Cardiac septum (tissue), 1 donor: ENCODE data around the gene BBS10. TPM values are rescaled to one million over a fixed set of nuclear protein-coding genes. Genes with fewer than 3 reads are reported as not detected.
"Not testable (repeated sequence)": the region's sequence is repeated elsewhere in the genome, so short reads cannot be mapped to it uniquely, and the experiment has no call there.

Experiments
- DNase-seq: peaks from one replicate; pipeline ENCODE4 v3.0.0-alpha.2; 2020; ENCODE audit warnings: low spot score
- intact Hi-C: fragments of 100-400 bp; cut with DNase I; formaldehyde crosslinking; loops from one replicate; pipeline ENCODE4 v1.14.0; 2022
- total RNA-seq: library from RNA; stranded (reverse); fragmentation: NEBNext Ultra II Directional; extraction: Animal tissue kit (Norgen Biotek cat#: 25700); gene quantifications from one replicate; pipeline ENCODE4 v1.2.1, GENCODE V29; 2021
- donor health status: DM: no; HTN: no; CAD: no.

Gene BBS10
- total RNA-seq, 1 donor from 2014 or later: 9.6 TPM

DNA sequence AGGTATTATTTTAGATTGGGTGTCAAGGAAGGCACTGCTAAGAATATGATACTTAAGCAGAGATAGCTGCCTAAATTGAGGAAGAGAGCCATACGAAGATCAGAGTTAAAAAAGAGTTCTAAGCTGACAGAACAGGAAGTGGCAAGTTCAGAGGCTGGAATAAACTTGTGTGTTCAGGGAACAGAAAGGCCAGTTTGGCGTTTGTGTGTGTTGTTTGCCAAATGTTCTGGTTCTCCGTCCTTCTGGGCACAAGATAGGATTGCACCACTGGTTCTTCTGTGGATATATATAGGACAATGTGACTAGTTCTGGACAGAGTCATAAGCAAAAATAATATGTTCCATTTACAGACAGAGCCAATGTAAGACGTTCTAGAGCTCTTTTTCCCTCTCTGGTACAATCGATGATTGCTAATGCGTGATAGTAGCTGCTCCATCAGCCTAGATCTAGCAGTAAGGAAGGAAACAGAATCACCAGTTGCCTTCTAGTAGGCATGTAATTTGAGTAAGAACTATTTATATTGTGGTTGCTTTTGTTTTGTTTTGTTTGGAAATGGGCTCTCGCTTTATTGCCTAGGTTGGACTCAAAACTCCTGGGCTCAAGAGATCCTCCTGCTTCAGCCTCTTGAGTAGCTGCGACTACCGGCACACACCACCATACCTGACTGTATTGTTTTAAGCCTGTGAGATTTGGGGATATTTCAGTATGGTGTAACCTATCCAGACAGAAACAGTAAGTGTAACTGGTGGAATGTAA is 7.4 kb downstream of the BBS10 start:
- no peak for DNase-seq
- intact Hi-C loops: loop anchor here (5.0 to 10.0 kb wide), 2 partner anchors 74 to 826 kb away; partner anchors contain the start of gene KRR1

DNA sequence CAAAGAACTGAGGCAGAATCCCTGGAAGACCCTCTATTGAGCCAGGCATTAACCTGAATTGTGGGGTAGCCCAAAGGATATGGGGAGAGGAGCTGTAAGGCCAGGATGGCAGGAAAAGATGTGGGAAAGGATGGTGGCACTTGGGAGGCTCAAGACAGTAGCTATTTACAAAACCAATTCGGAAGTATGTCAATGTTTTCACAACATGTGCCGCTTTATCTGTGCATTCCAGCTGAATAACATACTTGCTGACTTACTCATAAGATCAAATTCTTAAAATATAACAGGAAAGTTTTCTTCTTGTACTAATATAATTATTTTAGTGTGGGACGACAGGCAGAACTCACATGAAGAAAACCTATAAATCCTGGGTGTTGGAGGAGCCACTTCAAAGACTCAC is 10.6 kb downstream of the BBS10 start:
- intact Hi-C loops: no loop called here
- no peak for DNase-seq

DNA sequence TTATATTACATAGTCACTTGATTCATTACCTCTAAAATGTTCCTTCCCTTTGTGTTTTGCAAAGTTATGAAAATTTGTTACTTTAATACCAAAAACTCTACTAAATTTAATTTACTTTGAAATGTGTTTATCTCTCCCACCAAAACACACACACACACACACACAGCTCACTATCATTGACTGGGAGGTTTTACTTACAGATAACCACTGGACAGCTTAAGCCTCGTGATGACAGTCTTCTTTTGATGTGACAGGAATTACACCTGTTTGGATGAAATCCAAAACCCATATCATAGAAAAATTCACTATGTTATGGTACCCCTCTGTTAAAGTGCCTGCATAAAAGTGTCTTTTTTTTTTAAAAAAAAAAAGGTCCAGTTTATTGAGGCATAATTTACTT is 15.6 kb downstream of the BBS10 start:
- DNase-seq: no peak
- intact Hi-C loops: no loop called here

DNA sequence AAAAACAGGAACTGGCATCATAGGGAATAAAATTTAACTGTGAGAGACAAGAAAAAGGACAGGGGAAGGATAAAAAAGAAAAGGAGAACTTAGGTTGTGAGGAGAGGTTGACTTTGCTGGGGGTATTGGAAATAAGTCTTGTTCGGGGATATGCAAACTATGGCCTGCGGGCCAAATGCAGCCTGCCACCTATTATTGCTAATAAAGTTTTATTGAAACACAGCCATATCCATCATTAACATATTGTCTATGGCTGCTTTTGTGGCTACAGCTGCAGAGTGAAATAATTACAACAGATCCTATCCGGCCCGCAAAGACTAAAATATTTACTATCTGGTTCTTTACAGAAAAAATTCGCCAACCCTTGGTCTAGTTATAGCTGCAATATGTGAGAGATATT is 18.6 kb downstream of the BBS10 start:
- intact Hi-C loops: no loop called here
- DNase-seq: no peak

DNA sequence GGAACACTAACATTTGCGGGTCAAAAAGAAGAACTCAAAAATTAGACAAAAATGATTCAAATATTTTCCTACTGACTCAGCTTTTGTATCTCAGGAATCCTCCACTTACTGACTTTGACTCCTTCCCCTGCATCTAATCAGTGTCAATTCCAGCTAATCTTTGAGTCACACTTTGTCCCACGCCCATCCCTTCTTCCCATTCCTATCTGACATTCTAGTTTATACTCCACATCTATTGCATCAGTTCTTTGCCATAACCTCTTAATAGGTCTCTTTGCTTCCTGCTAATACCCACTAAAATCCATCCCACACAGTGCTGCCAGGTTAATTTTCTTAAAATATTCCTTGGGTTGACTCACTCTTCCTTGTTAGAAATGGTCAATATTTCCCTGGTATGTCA is 19.1 kb downstream of the BBS10 start:
- intact Hi-C loops: no loop called here
- no peak for DNase-seq

DNA sequence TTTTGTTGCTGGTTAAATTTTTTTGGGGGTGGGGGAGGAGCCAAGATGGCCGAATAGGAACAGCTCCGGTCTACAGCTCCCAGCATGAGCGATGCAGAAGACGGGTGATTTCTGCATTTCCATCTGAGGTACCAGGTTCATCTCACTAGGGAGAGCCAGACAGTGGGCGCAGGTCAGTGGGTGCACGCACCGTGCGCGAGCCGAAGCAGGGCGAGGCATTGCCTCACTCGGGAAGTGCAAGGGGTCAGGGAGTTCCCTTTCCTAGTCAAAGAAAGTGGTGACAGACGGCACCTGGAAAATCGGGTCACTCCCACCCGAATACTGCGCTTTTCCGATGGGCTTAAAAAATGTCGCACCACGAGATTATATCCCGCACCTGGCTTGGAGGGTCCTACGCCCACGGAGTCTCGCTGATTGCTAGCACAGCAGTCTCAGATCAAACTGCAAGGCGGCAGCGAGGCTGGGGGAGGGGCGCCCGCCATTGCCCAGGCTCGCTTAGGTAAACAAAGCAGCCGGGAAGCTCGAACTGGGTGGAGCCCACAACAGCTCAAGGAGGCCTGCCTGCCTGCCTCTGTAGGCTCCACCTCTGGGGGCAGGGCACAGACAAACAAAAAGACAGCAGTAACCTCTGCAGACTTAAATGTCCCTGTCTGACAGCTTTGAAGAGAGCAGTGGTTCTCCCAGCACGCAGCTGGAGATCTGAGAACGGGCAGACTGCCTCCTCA is 28.5 kb downstream of the BBS10 start:
- intact Hi-C loops, DNase-seq: not testable (repeated sequence)

DNA sequence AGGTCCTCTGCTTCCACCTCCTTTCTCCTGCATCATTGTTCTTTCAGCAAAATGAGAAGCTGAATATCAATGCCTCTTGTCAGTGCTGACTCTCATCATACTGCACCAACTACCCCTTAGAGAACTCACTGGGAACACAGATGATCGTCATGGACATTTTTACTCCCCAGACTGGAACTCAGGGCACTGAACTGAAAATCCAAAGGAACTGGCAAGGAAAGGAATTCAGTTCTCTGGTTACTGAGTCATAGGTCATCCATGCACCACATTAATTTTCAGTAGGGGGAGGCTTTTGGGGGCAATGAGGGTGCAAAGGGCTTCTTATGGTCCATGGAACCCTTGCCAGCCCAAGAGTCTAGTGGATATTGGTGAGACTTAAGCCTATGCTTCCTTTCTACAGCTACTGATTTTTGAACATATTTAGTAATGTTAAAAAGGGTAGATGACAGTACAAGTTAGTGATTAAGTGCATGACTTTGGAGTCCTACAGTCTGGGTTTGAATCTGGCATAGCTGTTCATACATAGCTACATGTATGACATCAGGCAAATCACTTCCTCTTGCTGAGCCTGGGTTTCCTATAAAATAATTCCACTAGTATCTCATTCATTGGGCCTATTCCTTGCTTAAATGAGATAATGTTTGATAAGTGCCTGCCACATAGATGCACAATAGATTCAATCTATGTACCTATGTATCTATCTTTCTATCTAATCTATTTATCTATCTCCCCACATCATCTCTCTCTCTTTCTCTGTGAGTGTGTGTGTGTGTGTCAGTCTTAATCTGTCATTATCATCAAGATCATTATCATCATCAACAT is 29.2 kb downstream of the BBS10 start:
- no peak for DNase-seq
- intact Hi-C loops: no loop called here

DNA sequence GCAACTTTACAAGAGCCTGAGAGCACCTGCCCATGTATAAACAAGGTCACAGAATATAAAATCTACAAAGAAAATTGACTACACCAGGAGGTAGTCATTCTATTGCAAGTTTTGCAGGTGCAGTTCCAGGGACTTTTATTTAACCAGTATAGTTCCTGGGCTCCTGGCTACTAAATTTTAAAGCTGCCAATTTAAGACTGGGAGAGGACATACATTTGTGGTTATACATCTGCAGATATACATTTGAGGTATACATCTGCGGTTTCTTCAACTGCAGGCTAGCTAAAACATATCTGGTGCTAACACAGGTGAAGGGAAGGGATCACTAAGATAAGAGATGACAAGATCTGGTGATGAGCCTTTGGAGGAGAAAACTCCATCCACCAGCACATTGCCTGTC is 30.2 kb downstream of the BBS10 start:
- no peak for DNase-seq
- intact Hi-C loops: no loop called here

DNA sequence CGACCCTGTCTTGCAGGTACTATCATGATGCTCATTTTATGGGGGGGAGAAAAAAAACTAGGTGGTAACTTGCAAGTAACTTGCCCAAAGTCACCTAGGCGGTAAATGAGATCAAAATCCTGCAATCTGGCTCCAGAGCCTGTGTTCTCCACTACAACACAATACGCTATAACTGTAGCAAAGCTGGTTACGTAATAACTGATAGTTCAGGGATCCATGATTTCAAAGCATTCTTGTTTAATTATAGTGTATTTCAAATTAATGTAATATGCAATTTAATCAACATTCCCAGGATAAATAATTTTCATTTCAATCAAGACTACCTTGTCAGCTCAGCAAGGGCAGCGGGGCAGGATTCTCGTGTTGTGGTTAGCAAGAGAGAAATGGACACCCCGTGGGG is 31.7 kb downstream of the BBS10 start:
- no peak for DNase-seq
- intact Hi-C loops: no loop called here

DNA sequence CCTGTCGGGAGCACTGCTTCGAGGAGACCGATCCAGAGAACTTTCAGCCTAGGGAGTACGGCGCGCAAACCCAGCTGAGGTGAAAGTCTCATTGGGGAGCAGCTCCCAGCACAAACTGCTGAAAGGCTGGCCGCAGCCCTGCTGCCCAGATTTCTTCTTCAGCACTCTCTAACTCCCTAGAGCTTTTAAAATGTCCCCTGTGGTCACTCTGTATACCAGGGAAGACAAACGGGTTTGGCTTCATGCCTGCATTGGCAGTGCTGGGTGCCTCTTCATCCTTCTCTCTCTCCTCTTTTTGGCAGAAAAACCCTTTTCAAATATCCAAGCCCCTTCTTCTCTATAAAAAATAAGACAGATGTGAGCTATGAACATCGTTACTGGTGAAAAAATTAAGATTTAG is 34.9 kb downstream of the BBS10 start:
- intact Hi-C loops: no loop called here
- DNase-seq: no peak

DNA sequence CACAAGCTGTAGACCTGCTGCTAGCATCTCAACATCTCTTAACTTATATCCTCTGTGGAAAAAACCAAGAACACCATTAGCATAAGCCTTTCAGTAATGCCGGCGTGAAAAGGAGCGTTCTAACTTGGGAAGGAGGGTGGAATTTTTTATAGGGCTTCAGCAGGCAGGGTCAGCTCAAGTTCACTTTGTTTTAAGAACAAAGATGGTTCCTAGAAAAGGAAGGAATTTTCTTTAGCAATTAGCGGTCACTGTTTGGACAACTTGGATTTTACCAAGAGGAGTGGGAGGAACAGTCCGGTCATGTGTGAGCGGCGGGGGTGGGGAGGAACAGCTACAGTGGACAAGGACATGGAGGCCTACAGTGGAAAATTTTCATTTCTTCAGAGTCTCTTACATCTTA is 35.9 kb downstream of the BBS10 start:
- no peak for DNase-seq
- intact Hi-C loops: no loop called here

DNA sequence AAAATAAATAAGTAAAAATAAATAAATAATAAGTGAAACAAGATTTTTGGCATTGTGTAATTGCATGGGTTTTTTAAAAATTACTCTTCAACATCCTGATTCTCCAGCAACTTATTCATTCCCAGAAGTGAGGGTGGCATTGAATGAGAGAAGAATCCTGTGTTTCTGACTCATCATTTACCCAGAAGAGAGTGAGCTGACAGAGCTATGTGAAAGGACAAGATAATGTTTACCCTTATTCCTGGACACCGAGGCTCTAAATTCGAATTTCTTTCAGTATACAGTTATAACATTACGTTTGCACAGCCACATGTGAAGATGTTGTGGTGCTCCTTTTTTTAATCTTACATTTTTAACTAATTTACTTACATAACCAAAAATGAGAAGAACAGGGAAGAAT is 36.4 kb downstream of the BBS10 start:
- intact Hi-C loops: no loop called here
- no peak for DNase-seq

DNA sequence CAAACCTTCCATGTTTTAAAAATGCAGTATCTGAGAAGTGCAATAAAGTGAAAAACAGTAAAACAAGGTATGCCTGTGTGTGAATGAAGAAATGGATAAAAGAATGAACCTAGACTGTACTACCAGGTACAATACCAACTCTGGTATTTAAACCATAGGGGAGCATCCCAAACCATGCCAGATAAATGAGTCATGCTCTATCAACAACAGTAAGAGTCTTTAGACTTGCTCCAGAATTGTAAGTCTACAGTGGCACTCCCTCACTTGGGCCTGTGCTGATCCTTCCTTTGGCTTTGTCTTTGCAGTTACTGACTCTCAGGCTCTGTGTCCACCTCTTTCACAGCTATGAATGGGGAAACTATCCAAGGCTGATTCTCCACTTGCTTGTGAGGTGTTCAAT is 38.1 kb downstream of the BBS10 start:
- intact Hi-C loops: no loop called here

DNA sequence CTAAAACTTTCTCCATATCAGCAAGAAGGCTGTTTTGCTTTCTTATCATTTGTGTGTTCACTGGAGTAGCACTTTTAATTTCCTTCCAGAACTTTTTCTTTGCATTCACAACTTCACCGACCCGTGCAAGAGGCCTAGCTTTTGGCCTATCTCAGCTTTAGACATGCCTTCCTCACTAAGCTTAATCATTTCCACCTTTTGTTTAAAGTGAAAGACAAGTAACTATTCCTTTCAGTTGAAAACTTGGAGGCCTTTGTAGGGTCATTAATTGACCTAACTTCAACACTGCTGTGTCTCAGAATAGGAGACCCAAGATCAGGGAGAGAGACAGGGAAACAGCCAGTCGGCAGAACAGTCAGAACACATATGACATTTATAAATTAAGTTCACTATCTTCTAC is 39.3 kb downstream of the BBS10 start:
- intact Hi-C loops: no loop called here

More for the DNA sequence above, 38.1 kb downstream of the BBS10 start:
- DNase-seq: no peak

DNA sequence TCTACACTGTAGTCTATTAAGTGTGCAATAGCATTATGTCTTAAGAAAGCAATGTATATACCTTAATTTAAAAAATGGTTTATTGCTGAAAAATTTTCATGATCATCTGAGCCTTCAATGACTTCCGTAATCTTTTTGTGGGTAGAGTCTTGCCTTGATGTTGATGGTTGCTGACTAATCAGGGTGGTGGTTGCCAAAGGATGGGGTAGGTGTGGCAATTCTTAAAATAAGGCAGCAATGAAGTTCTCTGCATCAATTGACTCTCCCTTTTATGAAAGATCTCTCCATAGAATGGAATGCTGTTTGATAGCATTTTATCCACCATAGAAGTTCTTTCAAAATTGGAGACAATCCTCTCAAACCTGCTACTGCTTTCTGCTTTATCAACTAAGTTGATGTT is 41.1 kb downstream of the BBS10 start:
- no peak for DNase-seq
- intact Hi-C loops: no loop called here

More for the DNA sequence above, 39.3 kb downstream of the BBS10 start:
- DNase-seq: no peak

DNA sequence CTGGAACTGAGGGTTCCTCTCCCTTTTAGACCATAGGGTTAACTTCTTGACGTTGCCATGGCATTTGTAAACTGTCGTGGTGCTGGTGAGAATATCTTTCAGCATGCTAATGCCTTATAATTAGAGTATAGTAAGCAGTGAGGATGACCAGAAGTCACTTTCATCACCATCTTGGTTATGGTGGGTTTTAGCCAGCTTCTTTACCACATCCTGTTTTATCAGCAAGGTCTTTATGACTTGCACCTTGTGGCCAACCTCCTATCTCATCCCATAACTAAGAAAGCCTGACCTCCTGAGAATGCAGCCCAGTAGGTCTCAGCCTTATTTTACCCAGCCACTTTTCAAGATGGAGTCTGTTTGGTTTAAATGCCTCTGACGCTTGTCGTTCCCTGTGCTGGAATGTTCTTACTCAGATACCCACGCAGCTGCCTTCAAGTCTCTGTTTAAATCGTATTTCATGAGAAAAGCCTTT is 44.2 kb downstream of the BBS10 start:
- DNase-seq: no peak
- intact Hi-C loops: no loop called here

DNA sequence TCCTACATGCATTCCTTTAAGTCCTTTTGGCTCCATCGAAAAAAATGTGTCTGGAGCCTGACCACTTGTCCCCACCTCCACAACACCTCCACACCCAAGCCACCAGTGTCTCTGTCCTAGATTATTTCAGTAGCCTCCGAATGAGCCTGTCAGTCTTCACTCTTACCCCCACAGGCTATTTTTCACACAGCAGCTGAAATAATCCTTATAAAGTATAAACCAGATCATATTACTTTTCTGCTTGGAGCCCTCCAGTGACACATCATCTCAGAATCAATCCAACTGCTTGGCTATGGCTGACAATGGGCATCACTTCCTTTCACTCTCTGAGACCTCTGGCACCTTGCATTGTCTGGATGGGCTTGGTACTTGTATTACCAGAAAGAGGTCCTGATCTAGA is 44.9 kb downstream of the BBS10 start:
- DNase-seq: no peak
- intact Hi-C loops: no loop called here

DNA sequence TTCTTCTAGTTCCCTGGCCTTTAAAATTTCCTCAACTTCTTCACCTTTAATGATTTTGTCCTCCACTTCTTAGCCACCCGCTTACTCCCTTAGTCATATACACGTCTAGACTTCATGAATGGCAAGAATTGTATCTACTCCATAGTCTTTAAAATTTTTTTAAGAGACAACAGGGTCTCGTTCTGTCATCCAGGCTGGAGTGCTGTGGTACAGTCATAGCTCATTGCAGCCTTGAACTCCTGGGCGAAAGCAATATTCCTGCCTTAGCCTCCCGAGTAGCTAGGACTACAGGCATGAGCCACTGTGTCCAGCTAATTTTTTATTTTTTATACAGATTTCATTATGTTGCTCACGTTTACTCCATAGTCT is 47.9 kb downstream of the BBS10 start:
- intact Hi-C loops: no loop called here
- no peak for DNase-seq

DNA sequence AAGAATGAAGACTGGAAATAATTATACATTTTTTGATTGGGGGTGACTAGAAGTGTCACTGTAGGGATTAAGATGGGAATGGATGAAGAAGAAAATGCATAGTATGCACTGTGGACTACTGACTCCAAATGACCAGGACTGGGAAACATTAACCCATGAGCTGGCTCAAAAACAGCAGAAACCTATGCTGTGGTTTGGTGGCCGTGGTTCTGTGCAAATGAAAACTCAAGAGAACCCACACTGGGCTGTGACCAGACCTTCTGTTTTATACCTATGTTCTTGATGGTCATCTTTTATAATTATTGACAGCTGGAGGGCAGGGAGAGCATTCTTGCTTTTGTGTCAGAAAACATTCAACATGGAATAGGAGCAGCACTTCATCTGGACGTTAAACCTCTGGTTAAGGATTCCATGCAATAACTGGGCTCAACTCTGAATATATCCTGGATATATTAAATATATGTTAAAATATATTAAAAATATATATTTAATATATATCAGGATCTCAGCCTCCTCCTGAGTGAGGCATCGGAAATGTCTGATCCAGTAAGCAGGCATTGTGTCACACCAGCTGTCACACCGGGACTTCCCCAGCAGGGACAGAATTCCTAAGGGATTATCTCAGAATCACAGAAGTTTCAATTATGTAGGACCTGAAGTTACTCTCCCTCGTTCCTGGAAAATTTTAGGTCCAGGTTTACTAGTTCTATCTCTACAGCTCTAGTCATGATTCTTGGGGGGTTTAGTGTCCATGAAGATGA is 48.5 kb downstream of the BBS10 start:
- no peak for DNase-seq
- intact Hi-C loops: no loop called here
